Astrocyte of the hippocampus (primary cell): ENCODE measurements around the gene PDE3B.
"Not testable (repeated sequence)": the region's sequence is repeated elsewhere in the genome, so short reads cannot be mapped to it uniquely, and the experiment has no call there.

Experiments used
- DNase-seq: peaks from one replicate; pipeline ENCODE4 v3.0.0; 2011; ENCODE audit warnings: low read depth, low spot score

The PDE3B gene

DNA sequence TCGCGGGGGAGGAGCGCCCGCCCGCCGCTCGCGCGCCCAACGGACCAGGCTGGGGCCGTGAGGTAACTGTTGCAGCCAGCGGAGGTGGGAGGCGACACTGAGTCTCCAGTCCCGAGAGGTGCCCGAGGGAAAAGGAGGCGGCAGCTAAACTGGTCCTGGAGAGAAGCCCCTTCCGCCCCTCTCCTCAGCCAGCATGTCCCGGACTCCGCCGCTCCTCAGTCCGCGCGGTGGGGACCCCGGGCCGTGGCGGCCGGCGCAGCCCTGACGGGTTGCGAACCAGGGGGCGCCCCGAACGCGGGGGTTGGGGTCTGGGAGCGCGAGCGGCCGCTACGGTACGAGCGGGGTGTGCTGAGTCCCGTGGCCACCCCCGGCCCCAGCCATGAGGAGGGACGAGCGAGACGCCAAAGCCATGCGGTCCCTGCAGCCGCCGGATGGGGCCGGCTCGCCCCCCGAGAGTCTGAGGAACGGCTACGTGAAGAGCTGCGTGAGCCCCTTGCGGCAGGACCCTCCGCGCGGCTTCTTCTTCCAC is at the start of gene PDE3B:
Gene PDE3B (plus strand): TSS at position 108 of the 529 bp plus-strand sequence. CDS start 272 bp downstream, at position 380.
- DNase-seq = peak; percentile 78

DNA sequence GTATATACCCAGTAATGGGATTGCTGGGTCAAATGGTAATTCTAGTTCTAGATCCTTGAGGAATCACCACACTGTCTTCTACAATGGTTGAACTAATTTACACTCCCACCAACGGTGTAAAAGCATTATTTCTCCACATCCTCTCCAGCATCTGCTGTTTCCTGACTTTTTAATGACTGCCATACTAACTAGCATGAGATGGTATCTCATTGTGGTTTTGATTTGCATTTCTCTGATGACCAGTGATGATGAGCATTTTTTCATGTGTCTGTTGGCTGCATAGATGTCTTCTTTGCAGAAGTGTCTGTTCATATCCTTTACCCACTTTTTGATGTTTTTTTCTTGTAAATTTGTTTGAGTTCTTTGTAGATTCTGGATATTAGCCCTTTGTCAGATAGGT is 48.3 kb upstream of the PDE3B start:
- not testable (repeated sequence) for DNase-seq

DNA sequence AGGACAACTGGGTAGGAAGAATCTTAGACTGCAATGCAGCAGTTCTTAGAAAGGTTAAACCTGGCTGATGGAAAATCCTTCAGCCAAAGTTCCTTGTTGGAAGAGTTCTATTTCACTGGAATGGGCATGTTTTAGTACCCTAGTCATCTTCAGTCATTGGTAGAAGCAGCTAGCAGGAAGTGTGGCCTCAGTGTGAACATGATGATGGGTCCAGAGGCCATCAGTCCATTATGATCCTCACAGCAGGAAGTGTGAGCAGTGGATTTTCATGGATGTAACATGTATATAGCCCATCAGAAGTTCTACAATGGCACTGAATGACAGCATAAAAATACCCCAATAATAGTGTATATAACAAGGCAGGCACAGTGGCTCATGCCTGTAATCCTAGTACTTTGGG is 35.9 kb upstream of the PDE3B start:
- no peak for DNase-seq

DNA sequence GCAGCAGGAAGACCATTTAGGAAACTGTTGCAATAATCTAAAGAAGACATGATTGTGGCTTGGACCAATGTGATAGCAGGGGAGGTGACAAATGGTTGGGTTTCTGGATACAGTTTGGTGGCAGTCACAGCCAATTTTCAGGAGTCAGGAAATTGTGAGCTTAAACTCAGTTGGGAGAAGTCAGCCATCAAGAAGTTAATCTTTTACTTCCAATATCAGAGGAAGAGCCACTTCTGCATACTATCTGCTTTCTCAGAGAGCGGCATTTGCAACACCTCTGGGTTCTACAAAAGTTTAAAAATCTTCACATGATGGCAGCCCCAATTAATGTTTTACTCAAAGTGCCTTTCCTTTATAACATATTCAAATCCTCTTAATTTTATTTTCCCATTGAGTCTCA is 33.7 kb upstream of the PDE3B start:
- no peak for DNase-seq

DNA sequence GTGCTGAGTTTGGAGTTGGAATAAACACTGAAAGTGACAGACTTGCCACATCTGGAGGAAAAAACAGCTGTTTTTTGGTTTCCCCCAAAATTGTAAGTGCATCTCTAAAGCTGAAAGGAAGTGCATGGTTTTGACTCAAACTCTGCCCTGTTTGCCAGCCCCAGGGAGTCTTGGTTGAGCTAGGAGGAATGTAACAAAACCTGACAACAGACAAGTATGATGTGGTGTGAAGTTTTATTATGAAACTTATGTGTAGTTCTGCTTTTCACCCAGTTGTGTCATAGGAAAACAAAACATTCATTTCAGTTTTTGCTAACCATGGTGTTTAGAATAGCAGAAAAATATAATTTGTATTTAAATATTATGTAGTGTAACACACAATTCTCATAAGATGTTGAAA is 31.7 kb upstream of the PDE3B start:
- no peak for DNase-seq

DNA sequence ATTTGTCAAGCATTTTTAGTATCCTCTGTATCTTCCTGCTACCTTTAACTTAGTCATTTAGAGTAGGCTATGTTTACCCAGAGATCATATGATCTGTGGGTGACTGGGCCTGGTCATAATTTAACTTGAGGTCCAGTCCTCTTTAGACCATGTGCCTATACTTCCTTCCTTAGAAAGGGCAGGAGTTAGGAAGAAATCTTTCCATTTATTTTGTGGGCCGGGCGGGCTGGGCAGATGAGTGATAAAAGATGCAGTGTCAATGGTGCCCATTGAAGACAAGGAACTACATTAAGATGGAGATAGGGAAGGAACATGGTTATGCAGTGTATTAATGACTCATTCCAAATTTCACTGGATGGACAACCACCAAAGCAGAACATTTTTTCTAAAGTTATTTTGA is 30.9 kb upstream of the PDE3B start:
- no peak for DNase-seq

DNA sequence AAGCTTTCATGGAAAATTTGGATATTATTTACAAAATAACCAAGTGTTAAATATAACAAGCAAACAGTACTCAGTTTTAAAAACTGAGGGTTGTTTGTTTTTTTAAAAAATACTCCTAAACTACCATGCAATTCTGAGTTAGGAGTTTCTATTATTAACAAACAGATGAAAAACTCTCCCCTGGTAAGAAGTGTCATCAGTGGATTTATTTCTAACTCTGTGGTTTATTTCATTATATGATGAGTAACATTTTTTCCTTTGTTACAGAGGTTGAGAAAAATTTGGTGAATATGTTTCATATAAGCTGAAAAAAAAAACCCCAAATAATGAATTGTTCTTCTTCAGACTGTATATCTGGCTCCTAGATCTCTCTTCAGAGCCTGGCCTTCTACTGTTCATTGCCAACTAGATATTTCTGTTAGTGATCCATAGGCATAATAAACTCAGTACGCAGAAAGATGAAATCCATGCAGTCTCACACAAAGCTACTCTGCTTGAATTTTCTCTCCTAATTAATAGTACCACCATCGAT is 29.4 kb upstream of the PDE3B start:
- DNase-seq = no peak

DNA sequence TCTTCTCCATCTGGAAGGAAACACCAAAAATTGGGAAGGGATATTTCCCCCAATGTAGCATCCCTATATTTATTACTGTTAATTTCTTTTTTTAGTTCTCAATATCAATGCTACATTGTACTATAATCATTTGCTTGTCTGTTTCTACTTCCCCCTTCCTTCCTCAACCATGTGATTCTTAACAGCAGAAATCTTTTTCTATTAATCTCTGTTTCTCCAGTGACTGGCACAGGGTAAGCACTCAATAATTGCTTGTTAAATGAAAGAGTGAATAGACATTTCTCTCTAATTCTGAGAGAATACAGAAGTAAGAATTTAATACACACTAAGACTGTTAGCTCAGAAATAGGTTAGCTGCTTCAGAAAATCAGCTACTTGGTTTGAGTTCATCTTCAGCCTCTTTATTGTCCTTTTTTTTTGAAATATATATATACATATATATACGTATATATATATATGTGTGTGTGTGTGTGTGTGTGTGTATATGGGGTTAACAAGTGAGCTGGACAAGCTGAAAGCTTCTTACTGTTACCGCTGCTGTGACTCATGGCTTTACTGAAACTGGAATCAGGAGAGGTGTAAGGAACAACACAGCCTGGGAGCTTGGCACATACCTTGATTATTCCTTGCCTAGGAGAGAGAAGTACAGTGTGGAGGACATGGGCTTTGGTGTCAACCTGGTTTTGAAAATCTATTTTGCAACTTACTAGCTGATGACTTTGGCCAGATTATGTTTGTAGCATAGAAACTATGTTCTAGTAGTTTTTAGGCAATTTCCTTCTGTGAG is 26.2 kb upstream of the PDE3B start:
- peak; percentile 26 for DNase-seq

DNA sequence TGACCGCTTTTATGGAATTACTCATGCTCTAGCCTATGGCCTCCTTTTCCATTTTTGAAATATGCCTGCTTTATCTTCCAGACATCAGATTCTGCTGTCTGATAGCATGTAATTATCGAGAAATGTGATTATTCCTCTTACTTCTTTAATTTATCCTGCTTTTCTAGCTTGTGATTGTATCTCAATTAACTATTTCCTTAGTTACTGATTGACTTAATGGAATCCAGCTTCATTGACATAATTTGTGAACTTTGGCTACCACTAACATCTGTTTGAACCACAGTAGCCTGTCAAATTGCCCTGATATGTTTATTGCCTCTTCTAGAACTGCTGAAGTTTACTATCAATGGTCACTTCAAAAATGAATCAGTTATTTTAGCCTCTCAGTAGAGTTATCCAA is 25.5 kb upstream of the PDE3B start:
- DNase-seq = no peak

DNA sequence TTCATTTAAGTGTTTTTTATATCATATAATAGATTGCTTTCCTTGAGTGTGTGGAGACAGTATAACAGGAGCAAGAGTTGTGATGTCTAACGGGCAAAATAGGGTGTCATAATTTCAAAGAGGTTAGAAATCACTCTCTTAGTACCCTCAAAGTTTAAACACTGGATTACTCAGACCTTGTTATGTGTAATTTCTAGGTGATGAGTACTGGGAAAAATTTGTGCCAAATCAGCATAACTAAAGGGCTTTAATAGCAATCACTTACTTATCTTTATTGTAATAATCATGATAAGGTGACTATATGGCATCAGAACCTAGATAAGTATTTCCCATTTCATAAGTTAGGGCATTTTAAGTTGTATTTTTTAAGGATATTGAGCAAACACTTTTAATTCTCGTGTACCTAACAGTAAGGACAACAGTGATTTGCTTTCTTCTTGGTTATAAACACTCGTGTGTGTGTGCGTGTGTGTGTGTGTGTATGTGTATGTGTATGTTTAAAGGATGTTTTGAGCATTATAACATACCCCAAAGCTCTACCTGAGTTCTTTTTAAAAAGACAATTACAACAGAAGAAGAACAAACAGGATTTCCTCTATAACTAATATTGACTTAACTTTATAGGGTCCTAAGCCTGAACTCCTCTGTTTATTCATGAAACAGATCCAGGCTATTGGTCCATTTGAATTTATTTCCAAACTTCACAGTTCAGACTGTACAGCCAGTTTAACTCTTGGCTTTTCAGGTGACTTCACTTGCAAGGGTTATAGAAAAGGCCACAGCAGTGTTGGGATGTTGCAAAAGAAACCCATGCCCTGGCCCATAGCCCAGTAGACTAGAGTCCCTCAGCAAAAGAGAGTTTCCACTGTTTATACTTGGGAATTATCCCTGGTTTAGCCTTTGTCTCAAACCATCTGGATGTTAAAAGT is 23.7 kb upstream of the PDE3B start:
- DNase-seq = peak; percentile 11

DNA sequence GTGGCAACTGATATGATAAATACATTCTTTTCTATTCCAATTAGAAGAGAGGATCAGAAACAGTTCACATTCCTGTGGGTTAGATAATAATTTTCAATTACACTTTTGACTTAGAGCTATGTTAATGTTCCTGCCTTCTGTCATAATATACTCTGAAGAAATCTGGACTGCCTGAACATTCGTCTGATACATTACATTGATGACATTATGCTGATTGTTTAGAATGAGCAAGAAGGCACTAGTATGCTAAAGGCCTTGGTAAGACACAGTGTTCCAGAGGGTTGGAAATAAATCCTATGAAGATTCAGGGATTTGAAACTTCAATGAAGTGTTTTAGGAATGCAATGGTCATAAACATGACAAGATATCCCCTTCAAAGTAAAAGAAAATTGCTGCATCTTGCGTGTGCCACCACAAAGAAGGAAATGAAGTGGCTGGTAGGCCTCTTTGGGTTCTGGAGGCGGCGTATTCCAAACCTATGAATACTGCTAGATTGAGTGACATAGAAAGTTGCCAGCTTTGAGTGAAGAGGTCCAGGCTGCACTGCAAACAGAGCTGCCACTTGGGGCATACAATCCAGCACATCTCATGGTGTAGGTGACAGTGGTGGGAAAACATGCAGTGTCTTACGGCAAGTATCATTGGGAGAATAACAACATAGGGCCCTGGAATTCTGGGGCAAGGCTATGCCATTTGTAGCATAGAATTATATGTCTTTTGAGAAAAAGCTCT is 21.2 kb upstream of the PDE3B start:
- no peak for DNase-seq

DNA sequence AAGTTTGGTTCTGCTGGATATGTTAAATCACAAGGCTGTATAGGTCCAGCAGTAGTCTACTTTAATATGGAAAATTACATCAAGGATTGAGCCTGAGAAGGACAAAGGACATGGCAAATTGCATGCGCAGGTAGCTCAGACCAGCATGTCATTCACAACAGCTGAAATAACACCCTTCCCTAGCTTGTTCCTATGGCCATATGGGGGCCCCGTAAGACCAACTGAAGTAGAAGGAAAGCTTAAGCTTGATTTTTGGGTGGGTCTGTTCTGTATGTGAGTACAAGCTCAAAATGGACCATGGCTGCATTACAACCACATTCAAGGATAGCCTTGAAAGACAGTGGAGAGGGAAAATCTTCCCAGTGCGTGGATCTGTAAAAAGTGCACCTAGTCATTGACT is 20.6 kb upstream of the PDE3B start:
- DNase-seq = no peak

DNA sequence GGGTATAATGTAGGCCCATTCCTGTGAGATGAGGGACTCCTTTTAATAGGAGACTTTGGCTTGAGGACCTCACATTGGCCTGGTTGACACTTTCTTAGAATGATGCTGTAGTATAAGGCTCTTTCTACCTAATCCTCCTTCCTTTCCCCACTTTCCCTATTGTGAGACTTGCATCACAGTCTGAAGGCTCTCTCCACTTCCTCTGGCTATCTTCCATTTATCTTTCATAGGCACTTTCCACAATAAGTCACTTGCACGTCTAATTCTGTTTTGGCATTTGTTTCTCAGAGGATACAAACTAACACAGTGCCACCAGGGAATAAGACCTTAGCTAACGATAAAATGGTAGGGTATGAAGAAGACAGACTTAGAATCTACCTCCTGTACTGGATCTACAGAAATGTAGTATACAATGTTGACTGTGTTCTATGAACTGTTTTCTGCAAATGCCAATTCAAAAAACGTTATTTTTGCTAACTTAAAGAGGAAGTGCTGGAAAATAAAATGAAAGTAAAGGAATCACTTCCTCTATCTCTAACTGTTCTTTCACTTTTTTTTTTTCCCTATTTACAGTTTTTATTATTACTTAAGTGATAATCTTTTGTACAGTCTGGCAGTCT is 17.9 kb upstream of the PDE3B start:
- DNase-seq = no peak

DNA sequence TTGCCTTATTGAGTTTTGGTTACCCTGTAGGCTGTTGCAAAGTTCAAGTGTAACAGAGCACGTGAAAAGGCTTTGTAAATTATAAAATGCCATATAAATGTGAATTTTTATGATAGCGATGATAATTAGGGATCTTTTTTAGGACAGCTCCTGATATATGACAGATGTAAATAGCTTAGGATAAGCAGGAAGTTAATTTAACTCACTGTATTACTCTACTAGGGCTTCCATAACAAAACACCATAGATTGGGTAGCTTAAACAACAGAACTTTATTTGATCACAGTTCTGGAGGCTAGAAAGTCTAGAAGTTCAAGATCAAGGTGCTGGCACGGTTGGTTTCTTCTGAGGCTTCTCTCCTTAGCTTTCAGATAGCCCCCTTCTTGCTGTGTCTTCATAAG is 17.0 kb upstream of the PDE3B start:
- no peak for DNase-seq

DNA sequence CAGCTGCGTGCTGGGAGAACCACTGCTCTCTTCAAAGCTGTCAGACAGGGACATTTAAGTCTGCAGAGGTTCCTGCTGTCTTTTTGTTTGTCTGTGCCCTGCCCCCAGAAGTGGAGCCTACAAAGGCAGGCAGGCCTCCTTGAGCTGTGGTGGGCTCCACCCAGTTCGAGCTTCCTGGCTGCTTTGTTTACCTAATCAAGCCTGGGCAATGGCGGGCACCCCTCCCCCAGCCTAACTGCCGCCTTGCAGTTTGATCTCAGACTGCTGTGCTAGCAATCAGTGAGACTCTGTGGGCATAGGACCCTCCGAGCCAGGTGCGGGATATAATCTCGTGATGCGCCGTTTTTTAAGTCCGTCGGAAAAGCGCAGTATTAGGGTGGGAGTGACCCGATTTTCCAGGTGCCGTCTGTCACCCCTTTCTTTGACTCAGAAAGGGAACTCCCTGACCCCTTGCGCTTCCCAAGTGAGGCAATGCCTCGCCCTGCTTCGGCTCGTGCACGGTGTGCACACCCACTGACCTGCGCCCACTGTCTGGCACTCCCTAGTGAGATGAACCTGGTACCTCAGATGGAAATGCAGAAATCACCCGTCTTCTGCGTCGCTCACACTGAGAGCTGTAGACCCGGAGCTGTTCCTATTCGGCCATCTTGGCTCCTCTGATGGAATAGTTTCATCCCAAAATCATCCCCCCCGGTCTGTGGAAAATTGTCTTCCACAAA is 9.9 kb upstream of the PDE3B start:
- not testable (repeated sequence) for DNase-seq

DNA sequence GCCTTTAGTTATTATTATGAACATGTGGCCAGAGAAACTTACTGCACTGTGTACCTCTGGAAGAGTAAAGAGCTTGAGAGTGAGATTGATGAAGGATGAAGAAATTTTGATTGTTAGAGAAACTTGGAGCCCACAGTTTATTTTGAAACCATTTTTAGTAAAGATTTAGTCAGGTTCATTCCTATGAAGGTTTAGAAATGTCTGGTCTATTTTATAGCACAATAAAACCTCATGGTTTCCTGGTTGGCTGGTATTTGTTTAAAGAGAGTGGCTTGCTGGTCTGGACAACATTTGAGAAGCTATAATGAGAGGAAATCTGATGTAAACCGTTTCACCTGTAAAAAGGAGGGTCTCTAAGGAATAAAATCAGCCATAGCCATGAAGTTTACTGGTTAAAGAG is 8.8 kb upstream of the PDE3B start:
- no peak for DNase-seq

DNA sequence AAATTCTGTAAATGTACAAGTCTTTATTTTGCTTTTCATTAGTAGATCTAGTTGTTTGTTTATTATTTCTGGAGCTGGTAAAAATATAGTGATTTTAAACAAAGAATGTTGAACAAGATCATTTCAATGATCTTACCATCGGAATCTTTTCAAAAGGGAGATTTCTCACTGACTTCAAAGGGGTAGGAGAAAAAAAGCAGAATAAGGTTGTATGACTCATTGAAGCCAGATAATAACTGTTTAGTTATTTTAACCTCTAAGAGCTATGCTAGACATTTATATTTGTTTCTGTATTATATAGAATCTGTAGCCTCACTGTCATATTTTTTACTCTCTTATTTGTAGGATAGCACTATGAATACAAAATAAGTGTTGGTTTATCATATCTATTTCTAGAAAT is 8.1 kb upstream of the PDE3B start:
- peak; percentile 12 for DNase-seq

DNA sequence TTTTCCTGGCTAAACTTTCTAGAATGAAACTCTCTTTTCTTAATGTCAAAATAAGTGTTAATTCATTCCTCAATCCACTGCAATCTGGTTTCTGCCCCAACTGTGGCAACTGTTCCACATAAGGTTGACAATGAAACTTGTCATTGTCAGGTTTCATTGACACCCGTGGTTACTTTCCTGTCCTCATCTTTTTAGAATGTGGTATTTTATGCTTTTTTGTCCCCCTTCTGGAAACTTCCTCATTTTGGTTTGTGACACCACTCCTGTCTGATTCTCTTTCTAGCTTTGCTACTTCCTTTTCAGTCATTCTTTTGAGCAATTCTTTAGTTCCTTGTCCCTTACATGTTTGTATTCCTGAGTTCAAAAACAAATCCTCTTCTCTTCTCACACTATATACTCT is 7.5 kb upstream of the PDE3B start:
- no peak for DNase-seq

DNA sequence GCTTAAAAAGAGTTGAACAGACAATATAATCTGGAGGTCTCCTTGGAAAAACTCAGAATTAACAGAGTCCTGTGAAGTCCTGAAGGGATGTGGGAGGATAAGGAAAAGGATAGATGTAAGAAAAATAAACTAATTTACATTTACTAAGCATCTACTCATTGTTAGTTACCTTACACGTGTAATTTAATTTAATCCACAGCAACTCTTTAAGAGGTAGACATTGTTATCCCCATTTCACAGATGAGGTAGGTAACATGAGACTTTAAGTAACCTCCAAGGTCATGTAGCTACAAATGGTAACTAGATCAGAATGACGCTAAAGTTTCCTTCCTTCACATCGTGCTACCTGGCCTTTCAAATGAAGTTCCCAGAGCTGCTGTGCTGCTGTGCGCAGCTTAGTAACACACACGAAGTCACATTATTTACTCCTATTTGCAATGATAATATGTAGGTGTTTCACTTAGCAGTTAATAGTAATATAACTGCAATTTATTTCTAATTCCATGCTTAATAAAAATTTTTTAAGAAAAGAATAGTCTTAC is 5.7 kb upstream of the PDE3B start:
- DNase-seq = no peak

DNA sequence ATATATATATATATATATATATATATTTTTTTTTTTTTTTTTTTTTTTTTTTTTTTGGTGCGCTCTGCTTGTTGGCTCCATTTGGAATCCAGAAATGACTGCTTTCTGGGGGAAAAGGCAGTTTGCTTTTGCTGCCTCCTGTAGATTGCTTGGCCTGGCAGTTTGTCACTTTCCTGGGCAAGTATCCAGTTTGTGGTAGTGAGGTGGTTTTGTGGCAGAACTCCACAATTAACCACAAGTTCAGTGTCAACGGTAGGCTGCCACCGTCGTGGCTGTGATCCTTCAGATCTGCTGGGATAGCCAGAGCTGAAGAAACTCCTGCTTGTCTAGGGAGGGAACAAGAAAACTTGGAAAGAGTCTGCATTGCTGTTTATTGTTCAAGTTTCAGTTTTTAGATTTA is 5.0 kb upstream of the PDE3B start:
- peak; percentile 83 for DNase-seq
